ENCODE measurements around the gene NPTXR. TPM values are rescaled to one million over a fixed set of nuclear protein-coding genes. Genes with fewer than 3 reads are reported as not detected.

Gene NPTXR
- total and polyA plus RNA-seq, 10 of the 15 experiments (the other 5 are each of a cell fraction or from before 2014, with no cell fraction given): 0.02 to 0.38 (median 0.07) TPM; not detected in 2

GRCh38 chr22:38828191-38828590, 15.6 kb downstream of the NPTXR start:
- in situ Hi-C loops (cut with MboI) (no loop called here), intact Hi-C loops (cut with micrococcal nuclease; ENCODE audit: unreplicated experiment) (no loop called here)
- H3K9ac ChIP-seq (ENCODE audit: control insufficient read depth, insufficient read depth, low read length): no peak overlapping the region
- H3K4me2 ChIP-seq (ENCODE audit: control insufficient read depth, insufficient read depth): no peak overlapping the region
- no TSS peak for BruUV-seq (replicated peaks)
- TF ChIP-seq POLR2AphosphoS2 (IDR thresholded peaks at IDR 0.05; ENCODE audit: low read depth, low read length) (no peak), TCF3 (IDR thresholded peaks at IDR 0.05; ENCODE audit: borderline replicate concordance, insufficient read depth, low read depth, low read length) (no peak), BCLAF1 (IDR thresholded peaks at IDR 0.05) (no peak), GABPA (IDR thresholded peaks at IDR 0.05; ENCODE audit: low read depth) (no peak), KDM1A (IDR thresholded peaks at IDR 0.05; ENCODE audit: borderline replicate concordance) (no peak), NFYB (IDR thresholded peaks at IDR 0.05; ENCODE audit: insufficient read depth, low read depth, low read length) (no peak), ZSCAN29 (IDR thresholded peaks at IDR 0.05) (no peak), JUND (IDR thresholded peaks at IDR 0.05; ENCODE audit: low read depth, low read length) (no peak), ETV6 (conservative IDR thresholded peaks at IDR 0.05 in 1 of 2, IDR thresholded peaks at IDR 0.05 in 1 of 2; ENCODE audit: borderline replicate concordance in 1 of 2, low read depth in 1 of 2) (no peak), TBL1XR1 (IDR thresholded peaks at IDR 0.05; ENCODE audit: low read depth, low read length) (no peak), HSF1 (IDR thresholded peaks at IDR 0.05; ENCODE audit: low read depth, low read length) (no peak), EP300 (IDR thresholded peaks at IDR 0.05; ENCODE audit: borderline replicate concordance in 1 of 2, control insufficient read depth in 1 of 2, low read depth in 2 of 2, low read length in 2 of 2) (no peak), IKZF2 (IDR thresholded peaks at IDR 0.05) (no peak), BMI1 (IDR thresholded peaks at IDR 0.05; ENCODE audit: borderline replicate concordance) (no peak), TAF1 (IDR thresholded peaks at IDR 0.05; ENCODE audit: borderline replicate concordance, low read depth, low read length) (no peak), MEF2B (IDR thresholded peaks at IDR 0.05; ENCODE audit: partially characterized antibody, poor library complexity, severe bottlenecking) (no peak), ATF2 (IDR thresholded peaks at IDR 0.05; ENCODE audit: low read length) (no peak), SIN3A (IDR thresholded peaks at IDR 0.05; ENCODE audit: low read depth, low read length) (no peak)
- no peak overlapping the region for H2AFZ ChIP-seq (ENCODE audit: control insufficient read depth, low read depth, low read length)
- SMC1A ChIA-PET (ENCODE audit: uncharacterized antibody, unreplicated experiment): interaction anchor here (0.6 kb wide), 1 partner anchor 207 kb away, joined by 3 read pairs; no protein-coding TSS in a partner anchor
- FAIRE-seq (no peak), DNase-seq (ENCODE audit: low read depth, low spot score) (no peak), ATAC-seq (no peak)
- POLR2A ChIA-PET: no interaction called here
- H3K27me3 ChIP-seq (replicated peaks in 1 of 2; ENCODE audit: control insufficient read depth in 2 of 2, insufficient read depth in 2 of 2, low read length in 1 of 2): no peaks in the 10 kb centered on the region; a peak in 1 of 4 replicates
- no peak overlapping the region for H3K27ac ChIP-seq (ENCODE audit: control insufficient read depth, insufficient read depth)
- no peak overlapping the region for H3K4me3 ChIP-seq
- H3K4me1 ChIP-seq (ENCODE audit: control insufficient read depth, insufficient read depth, low read length): no peaks in the 10 kb centered on the region
- H3K9me3 ChIP-seq (replicated peaks; ENCODE audit: control insufficient read depth, insufficient read depth, low read length): no peaks in the 10 kb centered on the region
- RAD21 ChIA-PET (ENCODE audit: unreplicated experiment): no interaction called here
- CTCF ChIA-PET: interaction anchor here (1.5 kb wide), 1 partner anchor 42 kb away, joined by 4 read pairs; no protein-coding TSS in a partner anchor
- 4% methylated on average over 11 of the region's 11 CpGs for WGBS (ENCODE audit: insufficient coverage, insufficient replicate concordance, low lambda C conversion rate, missing lambda C conversion rate)
- H3K36me3 ChIP-seq (ENCODE audit: control insufficient read depth in 2 of 2, insufficient read depth in 2 of 2, low read length in 1 of 2): no peaks in the 10 kb centered on the region
- no peaks in the 10 kb centered on the region for H3K79me2 ChIP-seq (ENCODE audit: control insufficient read depth, insufficient read depth, low read length)
- no peaks in the 10 kb centered on the region for H4K20me1 ChIP-seq (ENCODE audit: control insufficient read depth, insufficient read depth)

Measured in GM12878 (cell line).